Lung (tissue), 12 donors: Measurements from ENCODE around the gene ETS2. TPM values are rescaled to one million over a fixed set of nuclear protein-coding genes. Genes with fewer than 3 reads are reported as not detected.

Source experiments
- ATAC-seq: fragments of 200-7000 bp; cut with Tn5 transposase; one replicate; pipeline ENCODE4 v1.9.1; 2020; ENCODE audit warnings: moderate number of reproducible peaks; ENCODE audit not compliant: insufficient read depth, low FRiP score
- DNase-seq, 3 donors: peaks; one replicate each; pipeline ENCODE4 v3.0.0-alpha.2; 2013 to 2017
- H3K27ac ChIP-seq, 2 donors: one replicate each; pipeline ENCODE4 v1.5.1; 2013; ENCODE audit warnings: mild to moderate bottlenecking in 2 of 2, moderate library complexity in 2 of 2, control low read depth in 1 of 2, inconsistent platforms in 1 of 2, low read depth in 1 of 2, low read length in 1 of 2
- H3K27me3 ChIP-seq, 3 donors: one replicate each; pipeline ENCODE4 v1.5.1; 2013; ENCODE audit warnings: low read length in 2 of 3; ENCODE audit not compliant: control insufficient read depth in 3 of 3, insufficient read depth in 3 of 3
- H3K36me3 ChIP-seq, 4 donors: one replicate each; pipeline ENCODE4 v1.5.1; 2013; ENCODE audit warnings: low read length in 4 of 4, mild to moderate bottlenecking in 1 of 4, moderate library complexity in 1 of 4; ENCODE audit not compliant: control insufficient read depth in 4 of 4, insufficient read depth in 4 of 4
- H3K4me1 ChIP-seq, 5 donors: one replicate each; pipeline ENCODE4 v1.5.1; 2013; ENCODE audit warnings: low read length in 5 of 5, mild to moderate bottlenecking in 2 of 5, moderate library complexity in 1 of 5; ENCODE audit not compliant: control insufficient read depth in 5 of 5, insufficient read depth in 5 of 5
- H3K4me3 ChIP-seq: one replicate; pipeline ENCODE4 v1.5.1; 2013; ENCODE audit warnings: mild to moderate bottlenecking, control low read depth, moderate library complexity
- H3K9ac ChIP-seq, 2 donors: one replicate each; pipeline ENCODE4 v1.5.1; 2013; ENCODE audit warnings: low read length in 2 of 2, control low read depth in 1 of 2; ENCODE audit not compliant: insufficient read depth in 1 of 2
- H3K9me3 ChIP-seq, 4 donors: one replicate each; pipeline ENCODE4 v1.5.1; 2013; ENCODE audit warnings: low read length in 3 of 4, mild to moderate bottlenecking in 1 of 4, moderate library complexity in 1 of 4; ENCODE audit not compliant: control insufficient read depth in 4 of 4, insufficient read depth in 3 of 4
- WGBS, 2 donors: extraction: QIAGEN DNeasy Blood & Tissue Kit; methylation state at CpG; one replicate each; pipeline ENCODE4 v1.1.7; 2013; 5-methylcytosine and 5-hydroxymethylcytosine counted together
- polyA plus RNA-seq, 2 donors: library from polyadenylated mRNA; stranded (reverse); fragments of 200-250 nt; gene quantifications; one replicate each; pipeline ENCODE4 v1.2.1, GENCODE V29; 2013
- total RNA-seq, 2 donors: library from RNA; depleted of rRNA in 1 of 2; stranded (reverse); fragments of >200 nt in 1 of 2; gene quantifications; one replicate each; pipeline ENCODE4 v1.2.1, GENCODE V29; 2014 to 2021
- TF ChIP-seq, protein P1 (sequence below): IDR thresholded peaks from 2 replicates; pipeline ENCODE4 v1.5.1; 2012; ENCODE audit warnings: mild to moderate bottlenecking; ENCODE audit errors: control extremely low read depth, extremely low read depth
- donor health status: control.
- donor health status: control.
- donor health status: Bipolar disorder and iron deficiency.
- donor health status: healthy.
- donor health status: DM: yes; HTN: yes; CAD: no.

Gene ETS2
- total and polyA plus RNA-seq, 4 donors = 64.7 to 186 (median 158) TPM

DNA sequence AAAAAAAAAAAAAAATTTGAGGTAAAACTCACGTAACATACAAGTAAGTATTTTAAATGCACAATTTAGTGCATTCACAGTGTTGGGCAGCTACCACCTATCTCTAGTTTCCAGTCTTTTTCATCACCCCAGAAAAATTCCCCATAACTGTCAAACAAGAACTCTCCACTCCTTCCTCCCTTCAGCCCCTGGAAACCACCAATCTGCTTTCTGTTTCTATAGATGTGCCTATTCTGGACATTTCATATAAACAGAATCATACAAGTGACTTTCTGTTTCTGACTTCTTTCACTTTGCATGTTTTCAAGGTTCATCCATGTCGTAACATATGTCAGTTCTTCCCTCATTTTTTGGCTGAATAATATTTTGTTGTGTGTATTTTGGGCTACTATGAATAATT, 24.9 kb upstream of the ETS2 start:
- no peaks in the 10 kb centered on the region for H3K36me3 ChIP-seq
- DNase-seq = no peak
- ATAC-seq = no peak
- TF ChIP-seq, protein P1, sequence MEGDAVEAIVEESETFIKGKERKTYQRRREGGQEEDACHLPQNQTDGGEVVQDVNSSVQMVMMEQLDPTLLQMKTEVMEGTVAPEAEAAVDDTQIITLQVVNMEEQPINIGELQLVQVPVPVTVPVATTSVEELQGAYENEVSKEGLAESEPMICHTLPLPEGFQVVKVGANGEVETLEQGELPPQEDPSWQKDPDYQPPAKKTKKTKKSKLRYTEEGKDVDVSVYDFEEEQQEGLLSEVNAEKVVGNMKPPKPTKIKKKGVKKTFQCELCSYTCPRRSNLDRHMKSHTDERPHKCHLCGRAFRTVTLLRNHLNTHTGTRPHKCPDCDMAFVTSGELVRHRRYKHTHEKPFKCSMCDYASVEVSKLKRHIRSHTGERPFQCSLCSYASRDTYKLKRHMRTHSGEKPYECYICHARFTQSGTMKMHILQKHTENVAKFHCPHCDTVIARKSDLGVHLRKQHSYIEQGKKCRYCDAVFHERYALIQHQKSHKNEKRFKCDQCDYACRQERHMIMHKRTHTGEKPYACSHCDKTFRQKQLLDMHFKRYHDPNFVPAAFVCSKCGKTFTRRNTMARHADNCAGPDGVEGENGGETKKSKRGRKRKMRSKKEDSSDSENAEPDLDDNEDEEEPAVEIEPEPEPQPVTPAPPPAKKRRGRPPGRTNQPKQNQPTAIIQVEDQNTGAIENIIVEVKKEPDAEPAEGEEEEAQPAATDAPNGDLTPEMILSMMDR = no peak
- no peaks in the 10 kb centered on the region for H3K27me3 ChIP-seq
- H3K9ac ChIP-seq = no peak overlapping the region
- H3K9me3 ChIP-seq = peaks cover 0 to 12% (median 6%) of the 10 kb centered on the region in 4 donors
- no peak overlapping the region for H3K4me3 ChIP-seq
- 71 to 85% methylated on average over 2 of the region's 2 CpGs for WGBS, 2 donors
- peaks cover 0 to 5% (median 0%) of the 10 kb centered on the region in 5 donors for H3K4me1 ChIP-seq
- H3K27ac ChIP-seq = no peak overlapping the region

DNA sequence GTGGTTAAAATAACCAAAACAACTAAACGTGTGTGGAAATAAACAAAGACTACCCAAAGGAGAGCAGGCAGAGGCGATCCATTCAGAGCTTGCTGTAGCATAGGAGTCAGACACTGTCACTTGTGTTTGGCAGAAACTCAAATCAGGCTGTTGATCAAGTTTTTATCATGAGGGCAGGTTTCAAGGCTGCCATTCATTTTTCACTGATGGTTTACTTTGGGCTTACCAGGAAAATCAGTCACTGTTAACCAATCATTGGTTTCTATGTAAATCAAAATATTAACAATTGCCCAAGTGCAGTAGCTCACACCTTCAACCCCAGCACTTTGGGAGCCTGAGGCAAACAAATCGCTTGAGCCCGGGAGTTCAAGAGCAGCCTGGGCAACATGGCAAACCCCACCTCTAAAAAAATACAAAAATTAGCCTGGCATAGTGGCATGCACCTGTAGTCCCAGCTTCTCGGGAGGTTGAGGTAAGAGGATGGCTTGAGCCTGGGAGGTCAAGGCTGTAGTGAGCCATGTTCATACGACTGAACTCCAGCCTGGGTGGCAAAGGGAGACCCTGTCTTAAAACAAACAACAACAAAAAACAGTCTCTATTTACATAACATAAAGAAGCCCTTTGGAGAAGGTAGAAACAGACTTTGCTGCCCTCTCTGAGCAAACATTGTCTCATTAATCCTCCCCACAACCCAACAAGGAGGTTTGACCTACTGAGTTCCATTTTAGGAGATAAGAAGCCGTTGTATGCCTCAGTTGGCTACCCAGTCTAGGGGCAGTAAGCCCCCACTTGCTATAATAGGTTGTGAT, 21.1 kb upstream of the ETS2 start:
- Histone ChIP-seq H3K4me3 (no peak overlapping the region), H3K9me3 (peaks cover 0 to 7% (median 3%) of the 10 kb centered on the region in 4 donors), H3K9ac (no peak overlapping the region), H3K27me3 (no peaks in the 10 kb centered on the region), H3K4me1 (peaks cover 0 to 6% (median 0%) of the 10 kb centered on the region in 5 donors), H3K36me3 (no peaks in the 10 kb centered on the region), H3K27ac (no peak overlapping the region)
- ATAC-seq (no peak), DNase-seq (no peak)
- TF ChIP-seq, protein P1 = no peak
- WGBS, 2 donors = 79 to 87% methylated on average over 7 of the region's 7 CpGs

DNA sequence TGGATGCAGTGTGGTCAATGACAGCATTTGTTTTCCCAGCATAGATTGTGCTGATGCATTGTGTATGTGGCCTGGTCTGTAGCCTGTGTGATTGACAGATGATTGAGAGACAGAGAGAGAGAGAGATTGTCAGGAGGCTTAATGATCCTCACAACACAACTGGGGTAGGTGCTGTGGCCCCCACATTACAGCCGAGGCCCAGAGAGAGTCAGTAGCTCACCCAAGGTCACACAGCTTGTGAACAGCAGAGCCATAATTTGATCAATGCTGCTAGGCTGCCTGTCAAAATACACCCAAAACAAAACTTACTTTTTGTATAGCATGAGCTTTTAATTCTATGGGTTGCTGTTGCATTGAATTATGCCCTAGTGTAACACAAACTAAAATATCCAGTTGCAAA, 20.2 kb upstream of the ETS2 start:
- ATAC-seq (no peak), DNase-seq (no peak)
- Histone ChIP-seq H3K27me3 (no peaks in the 10 kb centered on the region), H3K4me1 (peaks cover 0 to 9% (median 0%) of the 10 kb centered on the region in 5 donors), H3K9ac (no peak overlapping the region), H3K9me3 (peaks cover 0 to 7% (median 3%) of the 10 kb centered on the region in 4 donors), H3K27ac (no peak overlapping the region), H3K4me3 (no peak overlapping the region), H3K36me3 (no peaks in the 10 kb centered on the region)
- TF ChIP-seq, protein P1 = no peak
- 90 to 92% methylated on average over 1 of the region's 1 CpG for WGBS, 2 donors
